ENCODE results near the gene ASB16.

GRCh38 chr17:44123356-44124117, 47.0 kb upstream of the ASB16 start, which contains the start of gene HDAC5:
- TF ChIP-seq CTCF (IDR thresholded peaks at IDR 0.05) (peak; percentile 76), EZH2 (IDR thresholded peaks at IDR 0.05; ENCODE audit: borderline replicate concordance, insufficient read depth, low read depth, low read length, poor library complexity, severe bottlenecking) (no peak)

Measured in B cell (primary cell).